ENCODE results near the gene RIIAD1.

DNA sequence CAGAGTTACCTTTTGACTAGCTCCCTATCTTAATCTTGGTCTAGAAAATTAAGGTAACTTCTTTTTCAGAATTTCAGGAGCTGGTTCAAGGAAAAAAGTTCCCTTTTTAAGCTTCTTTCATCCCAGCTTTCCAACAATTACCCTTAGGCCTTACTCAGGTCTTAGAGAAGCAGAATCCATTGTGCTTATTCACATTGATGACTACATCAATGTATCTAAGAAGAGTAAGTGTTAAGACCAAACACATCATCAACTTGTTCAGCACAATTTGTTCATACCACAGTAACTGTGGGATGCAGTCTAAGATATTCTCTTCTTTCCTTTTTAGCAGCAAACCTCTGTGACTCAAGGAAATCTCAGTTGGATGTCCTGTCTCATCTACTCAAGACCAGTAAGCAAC is 37.9 kb downstream of the RIIAD1 start:
- TF ChIP-seq TEAD4 (IDR thresholded peaks at IDR 0.05; ENCODE audit: borderline replicate concordance, insufficient read depth) (no peak), EP300 (IDR thresholded peaks at IDR 0.05; ENCODE audit: borderline replicate concordance in 1 of 2, low read depth in 1 of 2, low read length in 1 of 2) (no peak), RAD21 (IDR thresholded peaks at IDR 0.05; ENCODE audit: low read length) (no peak), FOSL2 (IDR thresholded peaks at IDR 0.05; ENCODE audit: borderline replicate concordance, low read depth) (no peak), MAX (IDR thresholded peaks at IDR 0.05; ENCODE audit: low read depth) (no peak), REST (IDR thresholded peaks at IDR 0.05; ENCODE audit: low read depth, low read length) (no peak), POLR2AphosphoS5 (IDR thresholded peaks at IDR 0.05; ENCODE audit: low read depth, low read length) (no peak), FOXM1 (IDR thresholded peaks at IDR 0.05; ENCODE audit: low read depth) (no peak), CTCF (IDR thresholded peaks at IDR 0.05) (no peak), GATA2 (CRISPR knock-in tag; IDR thresholded peaks at IDR 0.05) (no peak), USF2 (IDR thresholded peaks at IDR 0.05; ENCODE audit: borderline replicate concordance, low read depth, low read length) (no peak), EZH2phosphoT487 (IDR thresholded peaks at IDR 0.05; ENCODE audit: borderline replicate concordance, low read depth) (no peak)
- TF ChIP-seq, protein P1, sequence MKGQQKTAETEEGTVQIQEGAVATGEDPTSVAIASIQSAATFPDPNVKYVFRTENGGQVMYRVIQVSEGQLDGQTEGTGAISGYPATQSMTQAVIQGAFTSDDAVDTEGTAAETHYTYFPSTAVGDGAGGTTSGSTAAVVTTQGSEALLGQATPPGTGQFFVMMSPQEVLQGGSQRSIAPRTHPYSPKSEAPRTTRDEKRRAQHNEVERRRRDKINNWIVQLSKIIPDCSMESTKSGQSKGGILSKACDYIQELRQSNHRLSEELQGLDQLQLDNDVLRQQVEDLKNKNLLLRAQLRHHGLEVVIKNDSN (IDR thresholded peaks at IDR 0.05; ENCODE audit: borderline replicate concordance, low read depth): no peak

All from SK-N-SH (cell line).